ENCODE data around the gene ATG4C.

DNA sequence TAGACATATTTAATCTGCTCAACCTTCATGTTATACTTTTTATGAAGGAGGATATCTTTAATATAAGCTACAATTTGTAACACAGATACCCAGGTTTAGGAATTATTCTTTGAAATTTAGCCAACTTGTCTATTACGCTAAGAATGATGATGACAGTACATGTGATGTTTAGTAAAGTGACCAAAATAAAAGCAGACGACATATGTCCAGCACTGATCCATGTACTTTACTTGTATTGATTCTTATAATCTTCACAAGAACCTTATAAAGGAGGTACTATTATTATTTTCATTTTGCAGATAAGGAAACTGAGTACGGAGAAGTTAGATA is 37.2 kb upstream of the ATG4C start:
- TF ChIP-seq GATA3 (IDR thresholded peaks at IDR 0.05; ENCODE audit: low read depth, low read length), result no peak
- TF ChIP-seq GATA2 (IDR thresholded peaks at IDR 0.05; ENCODE audit: low read depth, low read length), result no peak

Data from SH-SY5Y (cell line).